ENCODE data around the gene METTL25B. TPM values are rescaled to one million over a fixed set of nuclear protein-coding genes. Genes with fewer than 3 reads are reported as not detected.
A peak's percentile ranks its signal among the peaks of the same experiment; 100 is the strongest.

The METTL25B gene
- total and polyA plus RNA-seq, 2 of the 13 experiments (the other 11 are each of a cell fraction or from before 2014, with no cell fraction given): 11.9 to 24.0 TPM

- no peak for TF ChIP-seq SNAPC4 (CRISPR knock-in tag; IDR thresholded peaks at IDR 0.05)
- no peak for TF ChIP-seq AHR (CRISPR knock-in tag; IDR thresholded peaks at IDR 0.05)
- TF ChIP-seq RFXAP (CRISPR knock-in tag; IDR thresholded peaks at IDR 0.05; ENCODE audit: borderline replicate concordance): no peak
- no peak for TF ChIP-seq MLX (CRISPR knock-in tag; IDR thresholded peaks at IDR 0.05)
- no peak for TF ChIP-seq SRSF9 (IDR thresholded peaks at IDR 0.05; ENCODE audit: borderline replicate concordance, insufficient read depth, low read depth, low read length, poor library complexity, severe bottlenecking)
- peak; percentile 24 for TF ChIP-seq PRPF4 (IDR thresholded peaks at IDR 0.05; ENCODE audit: low read depth, low read length, poor library complexity, severe bottlenecking)
- TF ChIP-seq, protein P1, sequence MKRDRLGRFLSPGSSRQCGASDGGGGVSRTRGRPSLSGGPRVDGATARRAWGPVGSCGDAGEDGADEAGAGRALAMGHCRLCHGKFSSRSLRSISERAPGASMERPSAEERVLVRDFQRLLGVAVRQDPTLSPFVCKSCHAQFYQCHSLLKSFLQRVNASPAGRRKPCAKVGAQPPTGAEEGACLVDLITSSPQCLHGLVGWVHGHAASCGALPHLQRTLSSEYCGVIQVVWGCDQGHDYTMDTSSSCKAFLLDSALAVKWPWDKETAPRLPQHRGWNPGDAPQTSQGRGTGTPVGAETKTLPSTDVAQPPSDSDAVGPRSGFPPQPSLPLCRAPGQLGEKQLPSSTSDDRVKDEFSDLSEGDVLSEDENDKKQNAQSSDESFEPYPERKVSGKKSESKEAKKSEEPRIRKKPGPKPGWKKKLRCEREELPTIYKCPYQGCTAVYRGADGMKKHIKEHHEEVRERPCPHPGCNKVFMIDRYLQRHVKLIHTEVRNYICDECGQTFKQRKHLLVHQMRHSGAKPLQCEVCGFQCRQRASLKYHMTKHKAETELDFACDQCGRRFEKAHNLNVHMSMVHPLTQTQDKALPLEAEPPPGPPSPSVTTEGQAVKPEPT (CRISPR knock-in tag; IDR thresholded peaks at IDR 0.05; ENCODE audit: low read depth): no peak
- TF ChIP-seq CCAR2 (optimal IDR thresholded peaks at IDR 0.05; ENCODE audit: low read depth, low read length): no peak
- no peak for TF ChIP-seq NR2F6 (IDR thresholded peaks at IDR 0.05)
- no peak for TF ChIP-seq NR2F6 (CRISPR knock-in tag; IDR thresholded peaks at IDR 0.05)
- peak; percentile 22; the same call in 1 of the 2 replicates for TF ChIP-seq ZNF552 (CRISPR knock-in tag; IDR thresholded peaks at IDR 0.05; ENCODE audit: borderline replicate concordance)
- 0 out of 2 replicates have a peak, but pooled peaks have one; percentile 46 for TF ChIP-seq PAF1 (CRISPR knock-in tag; IDR thresholded peaks at IDR 0.05)
- TF ChIP-seq TEAD3 (CRISPR knock-in tag; optimal IDR thresholded peaks at IDR 0.05; ENCODE audit: borderline replicate concordance): peak; percentile 59
- TF ChIP-seq THAP9 (CRISPR knock-in tag; IDR thresholded peaks at IDR 0.05; ENCODE audit: borderline replicate concordance): no peak
- TF ChIP-seq MYNN (CRISPR knock-in tag; IDR thresholded peaks at IDR 0.05; ENCODE audit: low read depth): no peak; the same call in 1 of the 2 replicates
- TF ChIP-seq RFX1 (IDR thresholded peaks at IDR 0.05): peak; percentile 81
Observed at GRCh38 chr1:156746728-156747631, 18.7 kb downstream of the METTL25B start (continued).

Data from HepG2 (cell line).